Measurements from ENCODE around the gene ANK3.

DNA sequence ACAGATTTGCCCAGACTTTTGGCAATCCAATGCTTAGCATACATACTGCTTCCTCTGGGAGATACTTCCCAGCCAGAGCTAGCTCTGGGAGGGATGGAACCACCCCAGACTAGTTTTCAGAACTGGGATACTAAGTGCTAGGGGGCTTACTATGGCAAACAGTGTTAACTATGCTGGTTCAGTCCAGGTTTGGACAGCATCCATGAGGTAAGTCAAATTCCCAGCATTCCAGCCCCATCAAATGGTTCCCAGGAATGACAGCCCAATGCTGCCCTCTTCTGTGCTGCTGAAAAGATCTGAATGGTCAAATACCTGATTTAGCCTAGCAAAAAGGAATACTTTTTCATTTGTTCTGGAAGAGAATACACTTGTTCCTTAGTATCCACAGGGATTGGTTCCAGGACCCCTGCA lies 341.6 kb downstream of the ANK3 start:
- TF ChIP-seq POLR2A (IDR thresholded peaks at IDR 0.05): no peak
- TF ChIP-seq, protein P1, sequence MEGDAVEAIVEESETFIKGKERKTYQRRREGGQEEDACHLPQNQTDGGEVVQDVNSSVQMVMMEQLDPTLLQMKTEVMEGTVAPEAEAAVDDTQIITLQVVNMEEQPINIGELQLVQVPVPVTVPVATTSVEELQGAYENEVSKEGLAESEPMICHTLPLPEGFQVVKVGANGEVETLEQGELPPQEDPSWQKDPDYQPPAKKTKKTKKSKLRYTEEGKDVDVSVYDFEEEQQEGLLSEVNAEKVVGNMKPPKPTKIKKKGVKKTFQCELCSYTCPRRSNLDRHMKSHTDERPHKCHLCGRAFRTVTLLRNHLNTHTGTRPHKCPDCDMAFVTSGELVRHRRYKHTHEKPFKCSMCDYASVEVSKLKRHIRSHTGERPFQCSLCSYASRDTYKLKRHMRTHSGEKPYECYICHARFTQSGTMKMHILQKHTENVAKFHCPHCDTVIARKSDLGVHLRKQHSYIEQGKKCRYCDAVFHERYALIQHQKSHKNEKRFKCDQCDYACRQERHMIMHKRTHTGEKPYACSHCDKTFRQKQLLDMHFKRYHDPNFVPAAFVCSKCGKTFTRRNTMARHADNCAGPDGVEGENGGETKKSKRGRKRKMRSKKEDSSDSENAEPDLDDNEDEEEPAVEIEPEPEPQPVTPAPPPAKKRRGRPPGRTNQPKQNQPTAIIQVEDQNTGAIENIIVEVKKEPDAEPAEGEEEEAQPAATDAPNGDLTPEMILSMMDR (IDR thresholded peaks at IDR 0.05): peak in 1 of 3 donors; percentile 16

All from breast epithelium (tissue), 3 donors.